Measurements from ENCODE around the gene SUPT4H1.
"Not testable (repeated sequence)": the region's sequence is repeated elsewhere in the genome, so short reads cannot be mapped to it uniquely, and the experiment has no call there.

The SUPT4H1 gene

GRCh38 chr17:58351831-58352595, at the start of gene SUPT4H1:
Gene SUPT4H1, minus strand, starts transcription at chr17:58352201. Its CDS starts 66 bp downstream, at chr17:58352135.
- Histone ChIP-seq H3K4me3 (peak within 1 kb of the TSS; percentile 93), H3K9me3 (ENCODE audit: low read depth, low read length) (no peaks in the 10 kb centered on the region), H3K36me3 (ENCODE audit: insufficient read depth, low read length) (peaks cover 35% of the 10 kb centered on the region), H3K9ac (ENCODE audit: insufficient read length) (peak within 1 kb of the TSS; percentile 98), H3K27ac (peak within 1 kb of the TSS; percentile 67; the same call in 1 of the 2 replicates)
- peak; percentile 67 for DNase-seq (ENCODE audit: low read depth, low spot score)
- TF ChIP-seq POLR2AphosphoS5 (IDR thresholded peaks at IDR 0.05; ENCODE audit: borderline replicate concordance, low read depth, low read length) = peak; percentile 90
- TF ChIP-seq EZH2 (IDR thresholded peaks at IDR 0.05) = no peak
- no peak for TF ChIP-seq FOXP2 (optimal IDR thresholded peaks at IDR 0.05; ENCODE audit: control extremely low read depth, extremely low read length, insufficient read depth)

- no peaks in the 10 kb centered on the region for H3K9me3 ChIP-seq (ENCODE audit: low read depth, low read length)
- H3K27ac ChIP-seq = no peak overlapping the region
- no peak for TF ChIP-seq FOXP2 (optimal IDR thresholded peaks at IDR 0.05; ENCODE audit: control extremely low read depth, extremely low read length, insufficient read depth)
- TF ChIP-seq EZH2 (IDR thresholded peaks at IDR 0.05) = no peak
- TF ChIP-seq POLR2AphosphoS5 (IDR thresholded peaks at IDR 0.05; ENCODE audit: borderline replicate concordance, low read depth, low read length) = no peak
- H3K9ac ChIP-seq (ENCODE audit: insufficient read length) = no peak overlapping the region
- no peak for DNase-seq (ENCODE audit: low read depth, low spot score)
- no peak overlapping the region for H3K4me3 ChIP-seq
- H3K36me3 ChIP-seq (ENCODE audit: insufficient read depth, low read length) = no peaks in the 10 kb centered on the region
Observed at GRCh38 chr17:58401287-58401686, 49.3 kb upstream of the SUPT4H1 start.

- Histone ChIP-seq H3K27ac (no peak overlapping the region), H3K9me3 (ENCODE audit: low read depth, low read length) (no peaks in the 10 kb centered on the region), H3K36me3 (ENCODE audit: insufficient read depth, low read length) (no peaks in the 10 kb centered on the region), H3K9ac (ENCODE audit: insufficient read length) (no peak overlapping the region), H3K4me3 (no peak overlapping the region)
- no peak for DNase-seq (ENCODE audit: low read depth, low spot score)
- TF ChIP-seq POLR2AphosphoS5 (IDR thresholded peaks at IDR 0.05; ENCODE audit: borderline replicate concordance, low read depth, low read length) = no peak
- TF ChIP-seq FOXP2 (optimal IDR thresholded peaks at IDR 0.05; ENCODE audit: control extremely low read depth, extremely low read length, insufficient read depth) = no peak
- TF ChIP-seq EZH2 (IDR thresholded peaks at IDR 0.05) = no peak
Observed at GRCh38 chr17:58400826-58401225, 48.8 kb upstream of the SUPT4H1 start.

GRCh38 chr17:58399974-58400373, 48.0 kb upstream of the SUPT4H1 start:
- no peak overlapping the region for H3K27ac ChIP-seq
- no peak overlapping the region for H3K9ac ChIP-seq (ENCODE audit: insufficient read length)
- H3K4me3 ChIP-seq = no peak overlapping the region
- no peak for DNase-seq (ENCODE audit: low read depth, low spot score)
- no peaks in the 10 kb centered on the region for H3K9me3 ChIP-seq (ENCODE audit: low read depth, low read length)
- TF ChIP-seq FOXP2 (optimal IDR thresholded peaks at IDR 0.05; ENCODE audit: control extremely low read depth, extremely low read length, insufficient read depth) = no peak
- no peak for TF ChIP-seq EZH2 (IDR thresholded peaks at IDR 0.05)
- TF ChIP-seq POLR2AphosphoS5 (IDR thresholded peaks at IDR 0.05; ENCODE audit: borderline replicate concordance, low read depth, low read length) = no peak
- no peaks in the 10 kb centered on the region for H3K36me3 ChIP-seq (ENCODE audit: insufficient read depth, low read length)

GRCh38 chr17:58398574-58399266, 46.7 kb upstream of the SUPT4H1 start:
- no peaks in the 10 kb centered on the region for H3K9me3 ChIP-seq (ENCODE audit: low read depth, low read length)
- H3K4me3 ChIP-seq = no peak overlapping the region
- H3K27ac ChIP-seq = no peak overlapping the region
- DNase-seq (ENCODE audit: low read depth, low spot score) = no peak
- TF ChIP-seq EZH2 (IDR thresholded peaks at IDR 0.05) (no peak), FOXP2 (optimal IDR thresholded peaks at IDR 0.05; ENCODE audit: control extremely low read depth, extremely low read length, insufficient read depth) (no peak), POLR2AphosphoS5 (IDR thresholded peaks at IDR 0.05; ENCODE audit: borderline replicate concordance, low read depth, low read length) (no peak)
- no peak overlapping the region for H3K9ac ChIP-seq (ENCODE audit: insufficient read length)
- H3K36me3 ChIP-seq (ENCODE audit: insufficient read depth, low read length) = no peaks in the 10 kb centered on the region

GRCh38 chr17:58397421-58397820, 45.4 kb upstream of the SUPT4H1 start:
- not testable (repeated sequence) for H3K9ac ChIP-seq (ENCODE audit: insufficient read length); H3K9me3 ChIP-seq (ENCODE audit: low read depth, low read length); DNase-seq (ENCODE audit: low read depth, low spot score); H3K27ac ChIP-seq; H3K4me3 ChIP-seq; H3K36me3 ChIP-seq (ENCODE audit: insufficient read depth, low read length)

GRCh38 chr17:58396173-58396572, 44.2 kb upstream of the SUPT4H1 start:
- no peaks in the 10 kb centered on the region for H3K9me3 ChIP-seq (ENCODE audit: low read depth, low read length)
- H3K9ac ChIP-seq (ENCODE audit: insufficient read length) = no peak overlapping the region
- no peak for DNase-seq (ENCODE audit: low read depth, low spot score)
- H3K27ac ChIP-seq = no peak overlapping the region
- TF ChIP-seq EZH2 (IDR thresholded peaks at IDR 0.05) (no peak), POLR2AphosphoS5 (IDR thresholded peaks at IDR 0.05; ENCODE audit: borderline replicate concordance, low read depth, low read length) (no peak), FOXP2 (optimal IDR thresholded peaks at IDR 0.05; ENCODE audit: control extremely low read depth, extremely low read length, insufficient read depth) (no peak)
- no peaks in the 10 kb centered on the region for H3K36me3 ChIP-seq (ENCODE audit: insufficient read depth, low read length)
- H3K4me3 ChIP-seq = no peak overlapping the region

- no peaks in the 10 kb centered on the region for H3K9me3 ChIP-seq (ENCODE audit: low read depth, low read length)
- TF ChIP-seq POLR2AphosphoS5 (IDR thresholded peaks at IDR 0.05; ENCODE audit: borderline replicate concordance, low read depth, low read length) (no peak), FOXP2 (optimal IDR thresholded peaks at IDR 0.05; ENCODE audit: control extremely low read depth, extremely low read length, insufficient read depth) (no peak), EZH2 (IDR thresholded peaks at IDR 0.05) (no peak)
- H3K36me3 ChIP-seq (ENCODE audit: insufficient read depth, low read length) = no peaks in the 10 kb centered on the region
- H3K4me3 ChIP-seq = no peak overlapping the region
- no peak overlapping the region for H3K27ac ChIP-seq
- H3K9ac ChIP-seq (ENCODE audit: insufficient read length) = no peak overlapping the region
- no peak for DNase-seq (ENCODE audit: low read depth, low spot score)
Observed at GRCh38 chr17:58394534-58395223, 42.7 kb upstream of the SUPT4H1 start.
